Mammary epithelial cell (primary cell): ENCODE results near the gene GUCY1A1.
"Not testable (repeated sequence)": the region's sequence is repeated elsewhere in the genome, so short reads cannot be mapped to it uniquely, and the experiment has no call there.

Experiments
- EZH2 ChIP-seq: IDR thresholded peaks from 2 replicates; pipeline ENCODE4 v1.6.1; 2012; ENCODE audit warnings: low read length, inconsistent platforms, borderline replicate concordance
- TF ChIP-seq, protein P1 (sequence below), 2 donors: IDR thresholded peaks in 1 of 2; conservative IDR thresholded peaks in 1 of 2; 2 replicates each; pipeline ENCODE4 v1.5.1; 2011 to 2012; ENCODE audit warnings: inconsistent platforms in 2 of 2, low read length in 2 of 2, mild to moderate bottlenecking in 2 of 2, control low read depth in 1 of 2, low read depth in 1 of 2; ENCODE audit not compliant: insufficient read depth in 1 of 2; ENCODE audit errors: extremely low read depth in 1 of 2

GRCh38 chr4:155650785-155651184 lies 15.9 kb upstream of the GUCY1A1 start:
- not testable (repeated sequence) for TF ChIP-seq EZH2
- TF ChIP-seq, protein P1, sequence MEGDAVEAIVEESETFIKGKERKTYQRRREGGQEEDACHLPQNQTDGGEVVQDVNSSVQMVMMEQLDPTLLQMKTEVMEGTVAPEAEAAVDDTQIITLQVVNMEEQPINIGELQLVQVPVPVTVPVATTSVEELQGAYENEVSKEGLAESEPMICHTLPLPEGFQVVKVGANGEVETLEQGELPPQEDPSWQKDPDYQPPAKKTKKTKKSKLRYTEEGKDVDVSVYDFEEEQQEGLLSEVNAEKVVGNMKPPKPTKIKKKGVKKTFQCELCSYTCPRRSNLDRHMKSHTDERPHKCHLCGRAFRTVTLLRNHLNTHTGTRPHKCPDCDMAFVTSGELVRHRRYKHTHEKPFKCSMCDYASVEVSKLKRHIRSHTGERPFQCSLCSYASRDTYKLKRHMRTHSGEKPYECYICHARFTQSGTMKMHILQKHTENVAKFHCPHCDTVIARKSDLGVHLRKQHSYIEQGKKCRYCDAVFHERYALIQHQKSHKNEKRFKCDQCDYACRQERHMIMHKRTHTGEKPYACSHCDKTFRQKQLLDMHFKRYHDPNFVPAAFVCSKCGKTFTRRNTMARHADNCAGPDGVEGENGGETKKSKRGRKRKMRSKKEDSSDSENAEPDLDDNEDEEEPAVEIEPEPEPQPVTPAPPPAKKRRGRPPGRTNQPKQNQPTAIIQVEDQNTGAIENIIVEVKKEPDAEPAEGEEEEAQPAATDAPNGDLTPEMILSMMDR (conservative IDR thresholded peaks at IDR 0.05 in 1 of 2, IDR thresholded peaks at IDR 0.05 in 1 of 2; ENCODE audit: extremely low read depth in 1 of 2, insufficient read depth in 1 of 2, low read depth in 1 of 2, low read length in 2 of 2) = not testable (repeated sequence)
